SU-DHL-6 (cell line): Measurements from ENCODE around the gene ABHD1.

Experiments used
- EZH2phosphoT487 ChIP-seq: fragments of 200-600 bp; sonication (generic), shearing (Covaris generic); conservative IDR thresholded peaks from 2 replicates; pipeline ENCODE4 v1.6.1; 2018; ENCODE audit warnings: mild to moderate bottlenecking, antibody characterized with exemption, low read length, moderate library complexity, mixed read lengths
- TF ChIP-seq, protein P1 (sequence below): fragments of 200-600 bp; sonication (generic); IDR thresholded peaks from one replicate; pipeline ENCODE4 v1.5.1; 2017; ENCODE audit warnings: antibody characterized with exemption, mild to moderate bottlenecking, low read length, moderate library complexity; ENCODE audit not compliant: insufficient read depth, poor library complexity, severe bottlenecking

GRCh38 chr2:27083410-27084296 is 40.0 kb upstream of the ABHD1 start:
- TF ChIP-seq, protein P1, sequence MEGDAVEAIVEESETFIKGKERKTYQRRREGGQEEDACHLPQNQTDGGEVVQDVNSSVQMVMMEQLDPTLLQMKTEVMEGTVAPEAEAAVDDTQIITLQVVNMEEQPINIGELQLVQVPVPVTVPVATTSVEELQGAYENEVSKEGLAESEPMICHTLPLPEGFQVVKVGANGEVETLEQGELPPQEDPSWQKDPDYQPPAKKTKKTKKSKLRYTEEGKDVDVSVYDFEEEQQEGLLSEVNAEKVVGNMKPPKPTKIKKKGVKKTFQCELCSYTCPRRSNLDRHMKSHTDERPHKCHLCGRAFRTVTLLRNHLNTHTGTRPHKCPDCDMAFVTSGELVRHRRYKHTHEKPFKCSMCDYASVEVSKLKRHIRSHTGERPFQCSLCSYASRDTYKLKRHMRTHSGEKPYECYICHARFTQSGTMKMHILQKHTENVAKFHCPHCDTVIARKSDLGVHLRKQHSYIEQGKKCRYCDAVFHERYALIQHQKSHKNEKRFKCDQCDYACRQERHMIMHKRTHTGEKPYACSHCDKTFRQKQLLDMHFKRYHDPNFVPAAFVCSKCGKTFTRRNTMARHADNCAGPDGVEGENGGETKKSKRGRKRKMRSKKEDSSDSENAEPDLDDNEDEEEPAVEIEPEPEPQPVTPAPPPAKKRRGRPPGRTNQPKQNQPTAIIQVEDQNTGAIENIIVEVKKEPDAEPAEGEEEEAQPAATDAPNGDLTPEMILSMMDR, result no peak
- TF ChIP-seq EZH2phosphoT487, result no peak
